Esophagus squamous epithelium (tissue), 4 donors: ENCODE results near the gene MYO15B.

ENCODE experiments used
- CTCF ChIP-seq, 6 experiments: fragments of 450-650 bp in 4 of 6; fragments of 200-600 bp in 2 of 6; sonication (generic) in 2 of 6; IDR thresholded peaks; one replicate each; pipeline ENCODE4 v1.5.1; 2016 to 2019; ENCODE audit warnings: antibody characterized with exemption in 6 of 6, mild to moderate bottlenecking in 4 of 6, moderate library complexity in 4 of 6
- POLR2A ChIP-seq, 4 donors: fragments of 450-650 bp; IDR thresholded peaks; one replicate each; pipeline ENCODE4 v1.6.1; 2017; ENCODE audit warnings: antibody characterized with exemption in 4 of 4, mild to moderate bottlenecking in 4 of 4, moderate library complexity in 3 of 4

DNA sequence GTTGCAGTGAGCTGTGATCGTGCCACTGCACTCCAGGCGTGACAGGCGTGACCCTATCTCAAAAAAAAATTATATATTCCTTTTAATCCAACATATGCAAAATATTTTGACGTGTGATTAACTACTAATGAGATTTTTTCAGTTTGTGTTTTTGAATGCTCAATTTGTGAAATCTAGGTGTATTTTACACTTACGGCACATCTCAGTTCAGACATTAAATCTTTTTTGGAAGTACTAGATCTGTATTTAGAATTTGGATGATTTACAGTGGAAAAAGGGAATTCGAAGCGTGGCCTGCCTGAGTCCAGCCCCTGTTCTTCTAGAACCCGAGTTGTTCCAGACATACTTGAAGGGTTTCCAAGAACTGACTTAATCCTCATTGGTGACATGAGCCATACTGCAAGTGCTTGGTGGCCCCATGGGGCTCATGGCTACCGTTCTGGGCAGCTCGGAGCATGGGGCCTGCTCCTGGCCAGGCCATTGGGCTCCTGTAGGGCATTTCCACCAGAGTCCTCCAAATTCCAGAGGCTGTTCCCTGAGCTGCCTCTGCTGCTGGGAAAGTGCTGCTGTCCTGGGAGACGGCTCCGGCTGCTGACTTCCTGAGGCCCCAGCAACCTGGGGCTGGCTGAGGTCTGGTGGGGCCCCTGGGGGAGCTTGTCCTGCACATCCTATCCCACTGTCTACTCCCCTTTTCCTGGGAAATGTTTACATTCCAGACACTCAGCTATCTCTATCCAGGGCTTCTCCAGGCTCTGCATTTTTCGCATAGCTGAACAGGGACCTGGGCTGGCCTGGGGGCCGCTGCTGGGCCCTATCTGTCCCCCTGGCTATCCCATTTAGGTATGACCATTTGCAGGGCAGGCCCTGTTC, 34.9 kb upstream of the MYO15B start:
- TF ChIP-seq CTCF (IDR thresholded peaks at IDR 0.05), result no peak
- TF ChIP-seq POLR2A (IDR thresholded peaks at IDR 0.05), result no peak
